Endodermal cell (in vitro differentiated cells): ENCODE results near the gene RBFA. TPM values are rescaled to one million over a fixed set of nuclear protein-coding genes. Genes with fewer than 3 reads are reported as not detected.

Experiments used
- DNase-seq: peaks from one replicate; pipeline ENCODE4 v3.0.0-alpha.2; 2017
- H3K27ac ChIP-seq: 2 replicates; pipeline ENCODE4 v1.5.1; 2013; ENCODE audit warnings: mild to moderate bottlenecking, low read depth, low read length, moderate library complexity
- H3K27me3 ChIP-seq: 2 replicates; pipeline ENCODE4 v1.6.1; 2013; ENCODE audit warnings: mild to moderate bottlenecking, low read length, moderate library complexity; ENCODE audit not compliant: insufficient read depth, control insufficient read depth, poor library complexity, severe bottlenecking
- H3K36me3 ChIP-seq: 2 replicates; pipeline ENCODE4 v1.7.0; 2013; ENCODE audit warnings: mild to moderate bottlenecking, low read length, moderate library complexity; ENCODE audit not compliant: control insufficient read depth, insufficient read depth
- H3K4me1 ChIP-seq: one replicate; pipeline ENCODE4 v1.7.0; 2013; ENCODE audit warnings: low read length; ENCODE audit not compliant: control insufficient read depth, insufficient read depth
- H3K4me3 ChIP-seq: 2 replicates; pipeline ENCODE4 v1.5.1; 2013; ENCODE audit warnings: mild to moderate bottlenecking, low read length, moderate library complexity
- H3K9ac ChIP-seq: 2 replicates; pipeline ENCODE4 v1.6.1; 2013; ENCODE audit warnings: mild to moderate bottlenecking, low read length, moderate library complexity; ENCODE audit not compliant: poor library complexity, severe bottlenecking; ENCODE audit errors: extremely low read depth
- H3K9me3 ChIP-seq: 2 replicates; pipeline ENCODE4 v1.6.1; 2013; ENCODE audit warnings: mild to moderate bottlenecking, low read length, moderate library complexity; ENCODE audit not compliant: control insufficient read depth
- H3K27ac Mint-ChIP-seq: 2 replicates; pipeline ENCODE4 v1.8.0; 2020; ENCODE audit warnings: mixed read lengths
- H3K27me3 Mint-ChIP-seq: 2 replicates; pipeline ENCODE4 v1.8.0; 2021; ENCODE audit warnings: mild to moderate bottlenecking, mixed read lengths; ENCODE audit not compliant: insufficient read depth
- H3K36me3 Mint-ChIP-seq: 2 replicates; pipeline ENCODE4 v1.8.0; 2020; ENCODE audit warnings: low read depth, mixed read lengths
- H3K4me1 Mint-ChIP-seq: 2 replicates; pipeline ENCODE4 v1.8.0; 2020; ENCODE audit warnings: mixed read lengths
- H3K4me3 Mint-ChIP-seq: 2 replicates; pipeline ENCODE4 v1.8.0; 2020; ENCODE audit warnings: mild to moderate bottlenecking, moderate library complexity, mixed read lengths
- H3K9me3 Mint-ChIP-seq: 2 replicates; pipeline ENCODE4 v1.8.0; 2020; ENCODE audit warnings: mild to moderate bottlenecking, mixed read lengths
- CTCF ChIP-seq: fragments of 200-600 bp; sonication (generic); conservative IDR thresholded peaks from 2 replicates; pipeline ENCODE4 v1.5.0; 2021; ENCODE audit warnings: antibody characterized with exemption, mild to moderate bottlenecking
- WGBS, 2 experiments: methylation state at CpG; one replicate each; pipeline versions ENCODE4 v1.1.5 to v1.1.7; 2013; ENCODE audit warnings: missing lambda C conversion rate in 2 of 2, mixed read lengths in 1 of 2; ENCODE audit not compliant: insufficient coverage in 1 of 2, insufficient read length in 1 of 2; 5-methylcytosine and 5-hydroxymethylcytosine counted together
- total RNA-seq, 2 donors: library from RNA; stranded (reverse); fragmentation: NEBNext Ultra II Directional in 1 of 2; extraction: Animal tissue kit (Norgen Biotek cat#: 25700) in 1 of 2; gene quantifications; 2 replicates in 1 of 2; 3 replicates in 1 of 2; pipeline ENCODE4 v1.2.1, GENCODE V29; 2021

The RBFA gene
- total RNA-seq, 2 donors from 2014 or later: 16.6 to 27.6 TPM

- TF ChIP-seq CTCF: no peak
- Histone ChIP-seq H3K36me3 (peaks cover 43% of the 10 kb centered on the region), H3K9me3 (peaks cover 70% of the 10 kb centered on the region), H3K9ac (no peak overlapping the region), H3K27ac (no peak overlapping the region), H3K4me3 (no peak overlapping the region), H3K27me3 (no peaks in the 10 kb centered on the region), H3K4me1 (no peaks in the 10 kb centered on the region)
- Mint-ChIP-seq H3K36me3 (peaks cover 60% of the 10 kb centered on the region), H3K4me1 (no peaks in the 10 kb centered on the region), H3K27ac (no peak overlapping the region), H3K4me3 (no peak overlapping the region), H3K27me3 (peaks cover 23% of the 10 kb centered on the region), H3K9me3 (peaks cover 65% of the 10 kb centered on the region)
- WGBS, 2 experiments: 90 to 95% methylated on average over 5 to 6 of the region's 6 CpGs
- DNase-seq: no peak
Observed at GRCh38 chr18:80050797-80051196, 16.6 kb downstream of the RBFA start.

DNA sequence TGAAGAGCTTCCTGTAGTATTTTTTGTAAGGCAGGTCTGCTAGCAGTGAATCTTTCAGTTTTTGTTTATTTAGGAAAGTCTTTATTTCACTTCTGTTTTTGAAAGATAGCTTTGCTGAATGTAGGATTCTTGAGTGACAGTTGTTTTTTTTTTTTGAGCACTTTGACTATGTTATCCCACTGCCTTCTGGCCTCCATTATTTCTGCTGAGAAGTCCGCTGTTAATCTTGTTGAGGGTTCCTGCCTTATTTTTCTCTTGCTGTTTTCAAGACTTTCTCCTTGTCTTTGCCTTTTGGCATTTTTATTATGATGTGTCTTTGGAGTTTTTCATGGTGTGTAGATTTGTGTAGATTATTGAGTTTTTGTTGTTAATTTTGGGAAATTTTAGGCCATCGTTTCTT, 21.9 kb downstream of the RBFA start:
- no peak overlapping the region for H3K27ac Mint-ChIP-seq
- H3K4me1 ChIP-seq: no peaks in the 10 kb centered on the region
- peaks cover 66% of the 10 kb centered on the region for H3K9me3 ChIP-seq
- H3K27me3 Mint-ChIP-seq: peaks cover 30% of the 10 kb centered on the region
- peaks cover 7% of the 10 kb centered on the region for H3K36me3 ChIP-seq
- H3K4me3 ChIP-seq: no peak overlapping the region
- H3K4me1 Mint-ChIP-seq: no peaks in the 10 kb centered on the region
- H3K36me3 Mint-ChIP-seq: peaks cover 14% of the 10 kb centered on the region
- H3K4me3 Mint-ChIP-seq: no peak overlapping the region
- WGBS, 2 experiments: 86 to 93% methylated on average over 1 to 2 of the region's 2 CpGs
- no peak for DNase-seq
- peaks cover 89% of the 10 kb centered on the region for H3K9me3 Mint-ChIP-seq
- H3K9ac ChIP-seq: no peak overlapping the region
- no peak for TF ChIP-seq CTCF
- H3K27ac ChIP-seq: no peak overlapping the region
- H3K27me3 ChIP-seq: no peaks in the 10 kb centered on the region

DNA sequence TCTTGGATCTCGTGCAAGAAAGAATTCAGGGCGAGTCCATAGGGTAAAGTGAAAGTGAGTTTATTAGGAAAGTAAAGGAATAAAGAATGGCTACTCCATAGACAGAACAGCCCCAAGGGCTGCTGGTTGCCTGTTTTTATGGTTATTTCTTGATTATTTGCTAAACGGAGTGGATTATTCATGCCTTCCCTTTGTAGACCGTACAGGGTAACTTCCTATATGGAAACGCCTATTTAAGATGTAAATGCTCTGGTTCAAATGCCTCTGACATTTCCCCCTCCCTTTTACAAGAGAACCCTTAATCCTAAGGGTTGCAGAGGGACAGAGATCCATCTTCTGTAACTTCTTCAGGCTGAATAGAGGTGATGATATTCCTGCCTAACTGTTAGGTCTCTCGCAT, 25.7 kb downstream of the RBFA start:
- Histone ChIP-seq H3K9me3 (peaks cover 51% of the 10 kb centered on the region), H3K36me3 (no peaks in the 10 kb centered on the region), H3K4me1 (no peaks in the 10 kb centered on the region), H3K27me3 (no peaks in the 10 kb centered on the region), H3K9ac (no peak overlapping the region), H3K27ac (no peak overlapping the region), H3K4me3 (no peak overlapping the region)
- H3K27me3 Mint-ChIP-seq: peaks cover 10% of the 10 kb centered on the region
- peak; percentile 5 for DNase-seq
- peaks cover 83% of the 10 kb centered on the region for H3K9me3 Mint-ChIP-seq
- no peak overlapping the region for H3K4me3 Mint-ChIP-seq
- TF ChIP-seq CTCF: no peak
- WGBS, 2 experiments: 91 to 96% methylated on average over 6 of the region's 6 CpGs
- H3K27ac Mint-ChIP-seq: no peak overlapping the region
- no peaks in the 10 kb centered on the region for H3K36me3 Mint-ChIP-seq
- no peaks in the 10 kb centered on the region for H3K4me1 Mint-ChIP-seq
